ENCODE data around the gene ATP6V1E1.

The ATP6V1E1 gene

GRCh38 chr22:17552737-17553136, 75.8 kb downstream of the ATP6V1E1 start:
- TF ChIP-seq OSR1 (CRISPR knock-in tag; IDR thresholded peaks at IDR 0.05) = no peak
- no peak for TF ChIP-seq POU6F1 (CRISPR knock-in tag; IDR thresholded peaks at IDR 0.05; ENCODE audit: borderline replicate concordance, low read depth)
- no peak for TF ChIP-seq TCF4 (CRISPR knock-in tag; IDR thresholded peaks at IDR 0.05; ENCODE audit: borderline replicate concordance)
- ATAC-seq = no peak

- no peak for TF ChIP-seq TOX (CRISPR knock-in tag; IDR thresholded peaks at IDR 0.05; ENCODE audit: borderline replicate concordance)
- no peak for TF ChIP-seq OSR1 (CRISPR knock-in tag; IDR thresholded peaks at IDR 0.05)
- no peak for TF ChIP-seq ISL1 (CRISPR knock-in tag; IDR thresholded peaks at IDR 0.05)
- no peak for ATAC-seq
These were observed 78.9 kb downstream of the ATP6V1E1 start for GRCh38 chr22:17549655-17550054.

GRCh38 chr22:17549183-17549582, 79.4 kb downstream of the ATP6V1E1 start:
- no peak for ATAC-seq

GRCh38 chr22:17548756-17549035, 79.9 kb downstream of the ATP6V1E1 start:
- TF ChIP-seq TSHZ2 (CRISPR knock-in tag; IDR thresholded peaks at IDR 0.05) (no peak), CSDC2 (CRISPR knock-in tag; IDR thresholded peaks at IDR 0.05) (no peak), PATZ1 (CRISPR knock-in tag; IDR thresholded peaks at IDR 0.05; ENCODE audit: borderline replicate concordance) (no peak), OSR1 (CRISPR knock-in tag; IDR thresholded peaks at IDR 0.05) (no peak), ZNF8 (CRISPR knock-in tag; IDR thresholded peaks at IDR 0.05) (no peak), TOX (CRISPR knock-in tag; IDR thresholded peaks at IDR 0.05; ENCODE audit: borderline replicate concordance) (no peak), ZNF565 (CRISPR knock-in tag; conservative IDR thresholded peaks at IDR 0.05; ENCODE audit: low read depth) (no peak), SNAI2 (CRISPR knock-in tag; IDR thresholded peaks at IDR 0.05) (no peak), POU6F1 (CRISPR knock-in tag; IDR thresholded peaks at IDR 0.05; ENCODE audit: borderline replicate concordance, low read depth) (no peak), GLIS3 (CRISPR knock-in tag; IDR thresholded peaks at IDR 0.05) (no peak)

More at GRCh38 chr22:17549183-17549582, 79.4 kb downstream of the ATP6V1E1 start:
- TF ChIP-seq TCF4 (CRISPR knock-in tag; IDR thresholded peaks at IDR 0.05; ENCODE audit: borderline replicate concordance) (no peak), ISL1 (CRISPR knock-in tag; IDR thresholded peaks at IDR 0.05) (no peak), CREB5 (CRISPR knock-in tag; IDR thresholded peaks at IDR 0.05; ENCODE audit: low read depth) (no peak), OSR1 (CRISPR knock-in tag; IDR thresholded peaks at IDR 0.05) (no peak)

GRCh38 chr22:17548010-17548755, 80.4 kb downstream of the ATP6V1E1 start:
- TF ChIP-seq ESRRG (CRISPR knock-in tag; IDR thresholded peaks at IDR 0.05) (no peak), CSDC2 (CRISPR knock-in tag; IDR thresholded peaks at IDR 0.05) (no peak), CREB5 (CRISPR knock-in tag; IDR thresholded peaks at IDR 0.05; ENCODE audit: low read depth) (no peak), TOX (CRISPR knock-in tag; IDR thresholded peaks at IDR 0.05; ENCODE audit: borderline replicate concordance) (no peak), ISL1 (CRISPR knock-in tag; IDR thresholded peaks at IDR 0.05) (no peak), ARNTL (CRISPR knock-in tag; IDR thresholded peaks at IDR 0.05; ENCODE audit: borderline replicate concordance, low read depth) (no peak), ZC3H10 (CRISPR knock-in tag; IDR thresholded peaks at IDR 0.05) (no peak)
- no peak for ATAC-seq

More at GRCh38 chr22:17548756-17549035, 79.9 kb downstream of the ATP6V1E1 start:
- no peak for ATAC-seq

Data from SK-N-SH treated with all-trans-retinoic acid at 6 μM for 48 hours (cell line).